ENCODE data around the gene ODAPH.

DNA sequence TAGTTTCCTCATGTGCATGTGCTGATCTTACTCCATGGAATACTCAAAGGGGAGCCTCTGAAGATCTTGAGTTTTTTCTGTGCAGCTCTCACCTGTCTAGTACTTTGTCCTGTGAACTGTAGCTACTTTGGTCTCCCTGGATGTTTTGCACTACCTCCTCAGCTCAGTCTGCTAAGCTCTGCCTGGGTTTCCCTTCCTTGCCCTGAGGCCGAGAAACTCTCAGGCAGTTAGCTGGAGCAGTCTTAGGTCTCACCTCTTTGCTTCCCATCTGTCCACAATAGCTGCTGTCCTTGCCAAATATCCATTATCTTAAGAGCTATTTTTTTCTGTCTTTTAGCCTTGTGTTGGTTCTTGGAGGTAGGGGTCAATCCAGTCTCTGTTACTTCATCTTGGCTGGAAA lies 30.0 kb upstream of the ODAPH start:
- TF ChIP-seq, protein P1, sequence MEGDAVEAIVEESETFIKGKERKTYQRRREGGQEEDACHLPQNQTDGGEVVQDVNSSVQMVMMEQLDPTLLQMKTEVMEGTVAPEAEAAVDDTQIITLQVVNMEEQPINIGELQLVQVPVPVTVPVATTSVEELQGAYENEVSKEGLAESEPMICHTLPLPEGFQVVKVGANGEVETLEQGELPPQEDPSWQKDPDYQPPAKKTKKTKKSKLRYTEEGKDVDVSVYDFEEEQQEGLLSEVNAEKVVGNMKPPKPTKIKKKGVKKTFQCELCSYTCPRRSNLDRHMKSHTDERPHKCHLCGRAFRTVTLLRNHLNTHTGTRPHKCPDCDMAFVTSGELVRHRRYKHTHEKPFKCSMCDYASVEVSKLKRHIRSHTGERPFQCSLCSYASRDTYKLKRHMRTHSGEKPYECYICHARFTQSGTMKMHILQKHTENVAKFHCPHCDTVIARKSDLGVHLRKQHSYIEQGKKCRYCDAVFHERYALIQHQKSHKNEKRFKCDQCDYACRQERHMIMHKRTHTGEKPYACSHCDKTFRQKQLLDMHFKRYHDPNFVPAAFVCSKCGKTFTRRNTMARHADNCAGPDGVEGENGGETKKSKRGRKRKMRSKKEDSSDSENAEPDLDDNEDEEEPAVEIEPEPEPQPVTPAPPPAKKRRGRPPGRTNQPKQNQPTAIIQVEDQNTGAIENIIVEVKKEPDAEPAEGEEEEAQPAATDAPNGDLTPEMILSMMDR (IDR thresholded peaks at IDR 0.05): no peak
- TF ChIP-seq POLR2A (IDR thresholded peaks at IDR 0.05): no peak

Data from esophagus squamous epithelium (tissue), 4 donors.